HG03354 (cell line): ENCODE results near the gene RGS8.

Experiments
- ATAC-seq: cut with Tn5 transposase; IDR thresholded peaks from one replicate; pipeline ENCODE4 v1.9.1; 2021; ENCODE audit warnings: mild to moderate bottlenecking; ENCODE audit not compliant: unreplicated experiment, poor library complexity, severe bottlenecking

The RGS8 gene, protein sequence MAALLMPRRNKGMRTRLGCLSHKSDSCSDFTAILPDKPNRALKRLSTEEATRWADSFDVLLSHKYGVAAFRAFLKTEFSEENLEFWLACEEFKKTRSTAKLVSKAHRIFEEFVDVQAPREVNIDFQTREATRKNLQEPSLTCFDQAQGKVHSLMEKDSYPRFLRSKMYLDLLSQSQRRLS

DNA sequence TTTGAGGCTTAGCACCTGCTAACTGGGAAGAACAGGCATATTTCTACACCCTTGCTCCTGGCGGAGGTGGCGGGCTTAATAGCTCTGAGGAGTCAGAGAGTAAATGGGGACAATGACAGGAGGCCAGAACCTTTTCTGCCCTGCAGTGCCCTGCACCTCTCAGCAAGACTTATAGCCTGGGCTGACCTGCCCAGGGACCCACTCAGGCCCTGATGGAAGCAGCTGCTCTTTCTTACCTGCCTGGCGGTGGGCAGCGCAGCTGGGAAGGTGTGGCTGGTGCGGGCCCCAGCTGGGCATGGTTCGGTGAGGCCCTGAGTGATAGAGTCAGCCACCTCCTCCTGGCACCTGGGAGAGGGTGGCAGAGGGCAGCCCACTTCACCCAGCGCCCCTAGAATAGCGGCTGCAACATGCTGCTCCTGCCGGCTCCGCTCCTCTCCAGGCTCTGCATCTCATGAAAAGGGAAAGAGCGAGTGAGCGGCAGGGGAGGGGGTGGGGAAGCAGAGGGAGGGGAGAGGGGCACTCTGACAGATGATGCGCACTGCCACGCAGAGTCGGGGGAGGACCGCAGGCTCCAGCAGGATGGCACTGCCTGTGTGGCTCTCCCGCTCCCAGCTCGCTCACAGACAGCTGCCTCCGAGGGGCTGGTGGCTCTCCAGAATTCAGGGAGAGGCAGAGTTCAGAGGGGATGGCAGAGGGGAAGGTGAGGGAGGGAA is at the start of gene RGS8:
Gene RGS8, minus strand, starts transcription at position 472 of the 713 bp plus-strand sequence. CDS start 14,938 bp downstream, outside the sequence.
- no peak for ATAC-seq

DNA sequence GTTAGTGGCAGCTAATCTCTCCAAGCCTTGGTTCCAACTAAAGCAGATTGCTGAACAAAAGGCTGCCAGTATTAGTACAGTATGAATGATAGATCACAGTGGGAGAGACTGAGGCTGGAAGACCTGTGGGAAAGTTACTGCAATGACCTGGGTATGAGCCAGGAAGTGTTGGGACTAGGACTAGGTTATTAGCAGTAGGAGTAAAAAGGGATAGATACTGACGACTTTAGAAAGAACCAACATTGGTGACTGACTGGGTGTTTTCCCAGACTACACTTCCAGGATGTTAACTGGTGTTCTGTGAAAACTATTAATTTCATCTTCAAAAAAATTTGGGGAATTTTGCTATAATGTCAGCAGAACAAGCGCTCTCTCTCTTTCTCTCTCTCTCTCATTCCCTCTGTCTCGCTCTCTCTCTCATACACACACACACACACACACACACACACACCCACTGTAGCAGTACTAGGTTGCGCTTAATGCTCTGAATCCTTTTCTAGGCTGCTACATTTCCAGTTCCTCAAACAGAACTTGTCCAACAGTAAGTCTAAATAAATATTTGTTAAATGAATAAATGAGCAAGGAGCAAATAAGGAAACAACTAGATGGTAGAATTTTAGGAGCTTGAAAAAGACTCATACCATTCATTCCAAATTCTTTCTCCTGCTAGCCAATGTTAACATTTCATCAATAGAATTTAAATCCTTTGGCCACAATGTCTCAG is 47.6 kb upstream of the RGS8 start:
- no peak for ATAC-seq

DNA sequence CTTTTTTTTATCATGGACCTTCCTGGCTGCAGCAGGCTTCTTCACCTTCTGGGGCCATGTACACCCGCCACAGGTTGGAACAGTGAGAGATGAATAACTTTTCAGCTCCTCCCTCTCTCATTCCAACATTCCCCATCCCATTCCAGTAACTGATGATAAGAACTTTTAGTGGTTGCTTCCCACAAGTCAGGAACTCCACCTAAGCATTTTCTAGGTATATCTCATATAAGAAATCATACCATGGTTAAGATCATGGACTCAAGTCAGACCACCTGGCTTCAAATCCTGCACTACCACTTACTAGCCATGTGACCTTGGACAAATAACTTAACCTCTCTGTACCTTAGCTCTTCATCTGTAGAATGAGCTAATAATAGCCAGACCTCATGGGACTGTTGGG is 42.5 kb upstream of the RGS8 start:
- no peak for ATAC-seq

DNA sequence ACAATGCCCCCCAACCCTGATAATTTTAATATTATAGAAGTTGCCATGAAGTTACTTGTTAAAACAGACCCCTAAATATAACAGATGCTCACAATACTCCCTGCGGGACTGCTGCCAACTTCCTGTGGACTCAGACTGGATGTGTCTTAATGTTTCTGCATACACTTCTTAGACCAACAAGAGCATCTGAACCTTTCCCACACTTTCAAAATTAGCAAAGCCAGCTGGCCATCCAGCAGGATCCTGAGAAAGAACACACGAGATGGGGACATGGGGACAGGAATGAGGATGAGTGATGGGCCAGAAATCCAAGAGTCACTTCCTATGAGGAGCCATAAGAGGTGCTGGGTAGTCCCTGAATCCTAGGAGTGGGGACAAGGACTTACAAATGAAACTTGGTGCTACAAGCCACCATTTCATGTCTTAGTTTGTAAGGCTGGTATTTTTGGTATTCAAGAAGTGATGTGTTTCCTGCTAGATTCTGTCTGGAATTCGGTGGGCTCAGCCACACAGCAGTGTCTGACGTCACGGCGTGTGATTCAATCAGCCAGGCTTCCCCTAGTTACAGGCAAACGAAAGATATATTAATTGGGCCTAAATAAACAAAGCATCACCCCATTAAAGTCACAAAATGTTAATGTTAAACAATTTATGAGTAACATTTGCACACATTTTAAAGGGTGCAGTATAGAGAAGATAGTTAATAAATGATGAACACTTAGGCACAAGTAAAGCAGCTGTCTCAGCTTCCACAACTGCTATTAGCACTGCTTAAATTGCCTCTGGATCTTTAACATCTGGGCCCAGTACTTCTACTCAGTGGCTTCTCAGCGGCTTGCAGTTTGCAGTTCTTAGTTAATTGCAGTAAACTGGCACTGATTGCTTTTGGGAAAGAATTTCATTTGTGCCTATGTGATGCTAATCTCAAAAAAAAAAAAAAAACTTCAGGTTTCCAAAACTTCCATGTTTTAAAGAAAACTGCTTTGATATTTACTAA is 41.2 kb upstream of the RGS8 start:
- no peak for ATAC-seq

DNA sequence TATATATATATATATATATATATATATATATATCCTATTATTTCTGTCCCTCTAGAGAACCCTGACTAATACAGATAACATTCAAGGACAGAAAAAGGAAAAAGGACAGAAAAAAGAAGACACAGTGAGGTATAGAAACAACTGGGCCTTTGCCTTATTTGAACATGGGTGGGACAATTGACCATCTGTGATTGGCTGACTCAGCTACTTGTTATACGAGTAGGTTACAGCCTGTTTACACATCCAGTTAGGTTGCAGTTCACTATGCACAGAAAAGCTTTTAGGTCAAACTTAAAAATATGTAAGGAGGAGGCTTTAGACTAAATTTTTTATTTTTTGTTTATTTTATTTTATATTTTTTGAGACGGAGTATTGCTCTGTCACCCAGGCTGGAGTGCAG is 39.8 kb upstream of the RGS8 start:
- ATAC-seq = no peak

DNA sequence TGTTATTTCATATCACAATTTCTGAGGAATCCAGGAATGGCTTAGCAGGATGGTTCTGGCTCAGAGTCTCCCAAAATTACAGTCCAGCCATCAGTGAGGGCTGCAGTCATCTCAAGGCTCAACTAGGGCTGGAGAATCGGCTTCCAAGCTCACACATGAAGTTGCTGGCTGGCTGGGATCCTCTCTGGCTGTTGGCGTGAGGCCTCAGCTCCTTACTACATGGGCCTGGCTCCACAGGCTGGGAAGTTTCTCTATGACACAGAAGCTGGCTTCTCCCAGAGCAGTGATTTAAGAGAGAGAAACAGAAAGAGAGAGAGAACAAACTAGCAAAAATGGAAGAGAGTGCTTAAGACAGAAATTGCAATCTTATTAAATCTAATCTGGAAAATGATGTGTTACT is 38.8 kb upstream of the RGS8 start:
- no peak for ATAC-seq

DNA sequence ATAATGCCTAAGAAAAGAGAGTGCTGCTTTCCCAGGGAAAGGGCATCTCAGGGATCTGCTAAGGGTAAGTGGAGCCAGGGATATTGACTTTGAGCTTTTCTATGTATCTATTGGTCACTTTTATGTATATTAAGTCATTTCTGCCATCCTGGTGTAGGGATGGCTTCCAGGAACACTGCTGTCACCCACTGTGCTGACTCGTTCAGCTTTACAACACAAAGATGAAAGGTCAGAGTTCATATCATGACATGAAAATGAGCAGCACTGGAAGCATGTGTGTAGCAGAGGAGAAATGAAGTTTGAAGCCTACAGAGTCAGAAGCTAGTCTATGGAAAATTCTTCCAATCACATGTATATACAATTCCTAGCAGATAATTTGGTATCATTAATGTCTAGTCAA is 37.1 kb upstream of the RGS8 start:
- ATAC-seq = no peak

DNA sequence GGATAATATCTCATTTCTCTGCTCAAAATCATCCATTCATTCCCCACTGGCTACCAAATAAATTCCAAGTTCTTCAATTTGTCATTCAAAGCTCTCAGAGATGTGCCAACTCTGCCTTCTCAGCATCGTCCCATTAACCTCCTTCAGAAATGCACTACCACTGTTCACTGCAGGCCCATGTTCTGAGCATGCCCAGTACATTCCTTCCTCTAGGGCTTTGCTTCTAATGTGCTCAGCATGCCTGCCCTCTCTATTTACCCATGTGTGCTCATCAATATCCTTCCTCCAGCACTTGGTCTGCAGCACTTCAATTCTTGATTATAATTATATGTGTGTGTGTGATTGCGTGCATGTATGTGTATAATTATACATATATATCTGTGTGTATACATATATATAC is 36.1 kb upstream of the RGS8 start:
- ATAC-seq = no peak

DNA sequence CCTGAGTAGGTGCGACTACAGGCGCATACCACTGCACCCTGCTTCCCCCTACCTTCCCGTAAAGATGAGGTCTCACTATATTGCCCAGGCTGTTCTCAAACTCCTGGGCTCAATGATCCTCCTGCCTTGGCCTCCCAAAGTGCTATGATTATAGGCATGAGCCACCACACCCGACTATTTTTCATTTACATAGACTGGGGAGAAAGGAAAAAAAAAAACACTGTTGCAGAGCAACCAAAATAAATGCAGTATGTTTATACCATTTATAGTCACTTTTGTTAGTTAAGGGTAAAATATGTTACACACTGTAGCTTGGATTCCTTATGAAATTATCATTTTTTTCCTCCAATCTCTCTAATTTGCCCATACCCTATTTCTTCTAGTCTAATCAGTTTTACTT is 35.2 kb upstream of the RGS8 start:
- no peak for ATAC-seq

DNA sequence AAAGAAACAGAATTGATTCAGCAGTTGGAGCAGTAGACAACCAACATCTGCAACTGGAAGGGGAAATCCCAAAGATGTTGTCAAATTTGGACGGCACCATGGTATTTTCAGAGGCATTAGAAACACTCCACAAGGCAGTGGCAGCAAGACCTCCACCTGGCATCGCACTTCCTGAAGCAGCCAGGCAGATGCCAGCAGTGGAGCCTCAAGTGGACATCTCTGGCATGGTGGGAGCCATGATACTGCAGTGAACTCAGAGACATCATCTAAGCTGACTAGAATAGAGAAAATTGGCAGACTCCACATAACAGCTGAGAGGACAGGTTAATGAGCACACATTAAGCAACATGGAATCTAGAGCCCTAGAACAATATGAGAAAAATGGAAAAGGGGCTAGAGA is 33.9 kb upstream of the RGS8 start:
- no peak for ATAC-seq

DNA sequence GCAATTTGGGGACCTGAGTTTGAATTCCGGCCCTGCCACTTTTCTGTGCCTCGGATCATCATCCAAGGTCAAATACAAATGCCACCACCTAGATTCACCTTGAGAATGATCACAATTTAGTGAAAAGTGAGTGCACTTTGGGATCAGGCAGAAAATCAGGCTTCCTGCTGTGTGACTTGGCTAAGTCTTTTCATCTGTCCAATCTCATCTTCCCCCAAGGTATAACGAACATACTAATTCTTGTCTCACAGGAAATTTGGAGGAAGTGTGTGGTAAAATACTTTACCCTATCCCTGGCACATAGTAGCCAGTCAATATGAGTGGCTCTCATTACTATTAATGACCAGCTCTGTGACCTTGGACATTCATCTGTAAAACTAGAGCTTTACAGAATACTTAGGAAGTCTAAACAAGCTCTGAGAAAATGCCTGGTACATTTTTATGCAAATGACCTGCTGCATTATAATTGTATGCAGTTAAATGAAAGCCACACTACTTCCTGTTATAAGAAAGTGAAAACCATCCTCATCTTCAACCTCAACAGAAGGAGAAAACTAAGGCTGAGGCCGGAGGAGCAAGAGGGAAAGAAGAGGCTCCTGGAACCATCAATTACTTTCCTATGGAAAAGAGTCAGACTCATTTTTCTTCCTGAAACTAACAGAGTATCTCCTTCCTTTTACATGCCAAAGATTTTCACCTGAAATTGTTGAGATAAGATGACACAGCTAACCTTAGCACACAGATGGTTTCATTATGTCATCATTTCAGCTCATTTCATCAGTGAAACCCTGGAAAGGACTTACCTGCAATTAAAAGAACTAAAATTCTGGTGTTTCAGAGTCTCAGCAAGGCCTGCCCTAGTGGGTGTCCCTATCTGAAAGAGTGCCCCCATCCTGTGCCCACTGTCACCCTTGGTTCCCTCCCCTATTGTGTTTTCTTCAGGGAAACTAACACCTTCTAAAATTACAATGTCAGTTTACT is 32.6 kb upstream of the RGS8 start:
- ATAC-seq = peak; percentile 76

DNA sequence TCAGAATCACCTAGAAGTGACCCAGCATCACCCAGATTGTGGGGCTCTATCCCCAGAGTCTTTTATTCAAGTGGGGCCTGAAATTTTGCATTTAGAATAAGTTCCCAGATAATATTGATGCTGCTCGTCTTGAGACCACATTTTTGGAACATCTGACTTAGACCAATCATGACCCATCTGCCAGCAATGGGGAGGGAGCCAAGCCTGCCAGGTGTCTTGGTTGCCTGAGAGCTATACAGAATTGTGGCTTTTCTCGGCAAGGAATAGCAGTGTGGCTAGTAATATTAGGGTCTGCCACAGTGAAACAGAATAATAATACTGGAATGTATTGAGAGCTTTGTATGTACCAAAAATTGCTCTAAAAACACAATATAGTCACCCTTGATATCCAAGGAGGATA is 31.1 kb upstream of the RGS8 start:
- no peak for ATAC-seq

DNA sequence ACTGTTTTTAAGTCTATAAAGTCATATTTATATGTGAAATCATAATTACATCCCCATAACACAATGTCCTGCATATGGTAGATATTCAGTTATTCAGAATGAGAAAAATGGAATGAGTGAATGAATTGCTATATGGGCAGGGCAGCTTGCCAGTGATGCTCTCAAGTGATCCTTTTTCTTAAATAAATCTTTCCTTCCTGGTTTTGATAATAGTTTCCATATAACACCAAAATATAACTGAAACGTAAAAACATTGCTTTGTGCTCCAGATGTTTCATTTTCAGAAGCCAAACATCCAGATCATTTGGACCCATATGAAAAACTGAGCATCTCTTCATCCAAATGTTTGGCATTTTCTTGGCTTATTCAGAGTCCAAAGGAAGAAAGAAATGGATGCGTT is 30.2 kb upstream of the RGS8 start:
- no peak for ATAC-seq

DNA sequence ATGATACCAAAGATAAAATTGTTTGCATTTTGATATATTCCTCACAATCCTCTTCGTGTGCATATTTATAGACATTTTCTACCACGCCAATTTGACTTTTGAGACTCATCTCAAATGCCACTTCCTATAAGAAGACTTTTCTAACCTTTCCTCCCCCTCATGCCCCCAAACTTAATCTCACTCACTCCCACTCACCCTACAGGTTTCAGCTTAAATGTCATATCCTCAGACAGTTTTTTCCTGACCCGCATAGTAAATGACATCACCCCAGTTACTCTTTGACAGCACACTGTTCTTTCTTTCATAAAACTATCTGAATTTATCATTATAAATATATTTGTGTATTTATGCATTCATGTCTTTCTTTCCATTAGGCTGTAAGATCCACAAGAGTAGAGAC is 29.6 kb upstream of the RGS8 start:
- ATAC-seq = no peak

DNA sequence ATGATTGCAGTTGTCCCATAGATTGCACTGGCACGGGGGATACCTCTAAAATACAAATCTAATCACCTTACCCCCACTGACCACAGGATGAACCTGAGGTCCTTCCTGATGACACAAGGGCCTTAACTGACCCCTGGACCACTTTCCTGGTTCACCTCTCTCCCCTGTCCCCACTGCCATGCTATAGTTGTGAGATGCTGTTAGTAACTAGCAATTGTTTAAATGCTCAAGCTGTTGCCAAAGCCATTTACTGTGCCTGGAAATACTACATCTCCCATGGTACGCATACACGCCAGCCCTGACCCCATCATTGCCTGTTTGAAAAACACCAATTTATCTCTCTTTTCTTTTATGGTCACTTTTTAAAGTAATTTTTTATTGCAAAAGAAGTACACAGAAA is 29.1 kb upstream of the RGS8 start:
- no peak for ATAC-seq

DNA sequence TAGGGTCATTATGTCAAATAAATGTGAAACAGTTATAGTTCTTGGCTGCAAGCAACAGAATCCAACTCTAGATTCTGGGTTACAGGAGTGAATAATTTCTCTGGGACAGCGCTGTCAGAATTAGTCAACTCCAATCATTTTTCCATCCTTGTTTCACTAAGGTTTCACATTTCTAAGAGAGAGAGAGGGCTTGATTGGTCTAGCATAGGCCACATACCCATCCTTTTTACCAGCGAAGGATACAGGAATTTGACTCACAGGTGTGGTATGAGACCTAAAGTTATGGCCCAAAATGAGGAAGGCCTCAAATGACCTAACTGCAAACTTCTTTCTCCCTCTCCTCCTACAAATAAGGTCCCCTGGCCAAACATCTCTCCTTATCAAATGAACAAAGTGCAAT is 25.5 kb upstream of the RGS8 start:
- ATAC-seq = no peak

DNA sequence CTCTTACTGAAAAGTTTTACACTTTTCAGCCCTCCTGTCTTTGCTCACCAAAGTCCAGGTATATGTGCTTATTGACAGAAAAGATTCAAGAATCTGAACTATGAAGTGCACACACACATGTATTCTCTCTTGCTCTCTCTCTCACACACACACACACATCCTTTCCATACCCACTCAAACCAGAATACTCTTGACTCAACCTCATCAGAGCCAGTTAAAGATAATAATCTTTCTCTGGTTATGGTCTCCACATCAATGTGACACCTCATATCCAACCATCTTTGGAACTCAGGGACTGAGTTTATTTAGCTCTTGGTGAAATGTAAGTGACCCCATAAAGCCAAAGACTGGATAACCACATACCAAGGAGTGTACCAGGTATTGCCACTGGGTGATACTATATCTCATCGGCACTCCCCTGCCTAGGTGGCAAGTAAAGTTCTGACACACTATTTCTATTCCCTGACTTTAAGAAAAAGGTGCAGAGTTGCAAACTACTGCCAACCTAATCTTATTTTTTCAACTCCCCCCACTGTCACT is 24.9 kb upstream of the RGS8 start:
- no peak for ATAC-seq

DNA sequence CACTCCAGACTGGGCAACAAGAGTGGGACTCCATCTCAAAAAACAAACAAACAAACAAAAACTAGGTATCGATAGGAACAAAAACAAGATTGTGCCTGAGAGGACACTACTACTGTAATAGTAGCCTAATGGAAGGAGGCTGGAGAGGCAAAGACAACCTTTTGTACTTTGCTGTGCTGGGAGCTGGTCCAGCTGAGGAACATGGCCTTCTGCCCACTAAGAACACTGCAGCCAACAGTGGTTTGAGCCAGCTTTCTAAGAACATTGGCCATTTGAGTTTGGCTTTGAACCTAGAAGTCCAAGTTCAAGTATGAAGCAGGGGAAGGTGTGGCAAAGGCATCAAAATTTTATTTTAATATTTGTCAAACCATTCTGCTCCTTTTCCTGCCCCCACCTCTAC is 22.7 kb upstream of the RGS8 start:
- no peak for ATAC-seq

DNA sequence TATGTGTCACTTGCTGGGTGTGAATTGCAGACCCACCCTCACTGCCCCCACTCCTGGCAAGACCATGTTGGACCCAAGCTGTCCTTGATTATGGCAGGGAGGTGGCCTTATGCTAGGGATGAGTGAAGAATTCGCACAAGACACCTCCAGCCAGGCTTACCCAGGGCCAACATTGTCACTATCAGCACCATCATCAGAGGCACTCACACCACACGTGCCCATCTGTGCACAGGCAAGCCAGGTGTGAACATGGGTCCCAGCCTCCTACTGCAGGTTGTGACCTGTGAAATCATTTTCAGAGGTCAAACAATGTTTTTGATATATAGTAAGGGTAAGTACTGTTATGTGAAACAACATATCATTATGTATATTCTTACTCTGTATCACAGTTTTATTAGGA is 20.3 kb upstream of the RGS8 start:
- no peak for ATAC-seq
